ENCODE data around the gene SAMD4A. TPM values are rescaled to one million over a fixed set of nuclear protein-coding genes. Genes with fewer than 3 reads are reported as not detected.

The SAMD4A gene
- total and polyA plus RNA-seq, 2 experiments from 2014 or later, result 7.2 to 33.0 TPM

DNA sequence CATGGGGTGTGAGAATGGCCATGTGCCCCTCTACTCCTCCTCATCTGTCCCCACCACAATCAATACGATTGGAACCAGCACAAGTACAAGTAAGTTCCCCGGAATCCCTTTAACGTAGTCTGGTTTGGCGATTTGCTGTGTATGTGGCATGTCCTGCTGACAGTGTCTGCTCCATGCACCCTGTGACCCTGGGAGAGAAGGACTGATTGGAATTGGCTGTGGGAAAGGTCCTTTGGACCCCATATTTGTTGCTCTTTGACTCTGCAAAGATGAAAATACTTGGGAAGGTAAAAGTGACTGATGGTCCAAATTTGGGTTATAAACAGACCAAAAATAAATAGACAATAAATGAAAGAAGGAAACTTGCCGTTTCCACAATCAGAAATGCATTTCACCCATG lies 135.6 kb downstream of the SAMD4A start:
- Histone ChIP-seq H3K36me3 (ENCODE audit: low read depth) (no peaks in the 10 kb centered on the region), H3K27me3 (replicated peaks; ENCODE audit: insufficient read depth) (no peaks in the 10 kb centered on the region), H3K9ac (no peak overlapping the region), H3F3A (ENCODE audit: insufficient read depth) (0 out of 2 replicates have a peak, but pooled peaks cover 4% of the 10 kb centered on the region), H2AFZ (no peak overlapping the region), H3K79me2 (ENCODE audit: insufficient read depth) (peaks cover 86% of the 10 kb centered on the region), H3K9me3 (ENCODE audit: low read depth) (no peaks in the 10 kb centered on the region), H3K4me3 (no peak overlapping the region), H3K9me2 (ENCODE audit: insufficient read depth) (no peaks in the 10 kb centered on the region), H3K4me1 (ENCODE audit: insufficient read depth) (peaks cover 14% of the 10 kb centered on the region), H3K4me2 (ENCODE audit: unreplicated experiment) (no peak overlapping the region), H4K20me1 (ENCODE audit: insufficient read depth) (0 out of 2 replicates have a peak, but pooled peaks cover 3% of the 10 kb centered on the region), H3K27ac (no peak overlapping the region)
- no peak for DNase-seq
- WGBS, 2 experiments (ENCODE audit: low coverage in 1 of 2, low lambda C conversion rate in 2 of 2, missing lambda C conversion rate in 2 of 2), result 98 to 99% methylated on average over 5 of the region's 5 CpGs
- TF ChIP-seq EZH2phosphoT487 (IDR thresholded peaks at IDR 0.05; ENCODE audit: insufficient read depth, low read depth) (no peak), EZH2 (IDR thresholded peaks at IDR 0.05; ENCODE audit: insufficient read depth, poor library complexity, severe bottlenecking) (no peak)
- in situ Hi-C loops (cut with MboI), result no loop called here

DNA sequence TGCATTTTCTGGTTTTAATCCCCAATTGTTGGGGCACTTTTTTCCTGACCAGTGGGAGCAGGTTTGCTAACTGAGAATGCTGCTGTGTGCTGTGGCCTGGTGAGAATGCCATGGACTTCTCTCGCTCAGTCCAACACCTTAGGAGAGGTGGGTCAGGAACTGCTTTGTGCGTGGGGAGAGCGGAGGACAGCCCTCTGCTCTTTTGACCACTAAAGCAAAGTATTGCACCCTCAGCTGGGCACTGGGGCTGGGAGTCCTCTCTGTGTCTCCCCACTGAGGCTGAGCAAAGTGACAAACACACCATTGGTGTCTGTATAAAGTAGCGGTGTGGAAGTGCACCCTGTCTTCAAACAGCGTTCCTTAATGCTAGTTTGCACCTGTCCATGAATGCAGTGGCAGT lies 136.2 kb downstream of the SAMD4A start:
- TF ChIP-seq EZH2 (IDR thresholded peaks at IDR 0.05; ENCODE audit: insufficient read depth, poor library complexity, severe bottlenecking) (no peak), EZH2phosphoT487 (IDR thresholded peaks at IDR 0.05; ENCODE audit: insufficient read depth, low read depth) (no peak)
- in situ Hi-C loops (cut with MboI), result no loop called here
- WGBS, 2 experiments (ENCODE audit: low coverage in 1 of 2, low lambda C conversion rate in 2 of 2, missing lambda C conversion rate in 2 of 2), result 95 to 96% methylated on average over 5 of the region's 5 CpGs
- Histone ChIP-seq H3K79me2 (ENCODE audit: insufficient read depth) (peaks cover 88% of the 10 kb centered on the region), H3K27me3 (replicated peaks; ENCODE audit: insufficient read depth) (no peaks in the 10 kb centered on the region), H3K4me2 (ENCODE audit: unreplicated experiment) (no peak overlapping the region), H3K9ac (no peak overlapping the region), H3F3A (ENCODE audit: insufficient read depth) (0 out of 2 replicates have a peak, but pooled peaks cover 4% of the 10 kb centered on the region), H4K20me1 (ENCODE audit: insufficient read depth) (0 out of 2 replicates have a peak, but pooled peaks cover 3% of the 10 kb centered on the region), H3K9me3 (ENCODE audit: low read depth) (no peaks in the 10 kb centered on the region), H3K4me3 (no peak overlapping the region), H3K27ac (no peak overlapping the region), H3K4me1 (ENCODE audit: insufficient read depth) (peaks cover 14% of the 10 kb centered on the region), H2AFZ (no peak overlapping the region), H3K36me3 (ENCODE audit: low read depth) (no peaks in the 10 kb centered on the region), H3K9me2 (ENCODE audit: insufficient read depth) (no peaks in the 10 kb centered on the region)
- DNase-seq, result no peak

GRCh38 chr14:54703724-54704123 lies 136.8 kb downstream of the SAMD4A start:
- peaks cover 14% of the 10 kb centered on the region for H3K4me1 ChIP-seq (ENCODE audit: insufficient read depth)
- H2AFZ ChIP-seq, result no peak overlapping the region
- no peaks in the 10 kb centered on the region for H3K27me3 ChIP-seq (replicated peaks; ENCODE audit: insufficient read depth)
- H3K9ac ChIP-seq, result no peak overlapping the region
- no peaks in the 10 kb centered on the region for H3K9me2 ChIP-seq (ENCODE audit: insufficient read depth)
- H3K4me2 ChIP-seq (ENCODE audit: unreplicated experiment), result no peak overlapping the region
- peaks cover 89% of the 10 kb centered on the region for H3K79me2 ChIP-seq (ENCODE audit: insufficient read depth)
- H4K20me1 ChIP-seq (ENCODE audit: insufficient read depth), result 0 out of 2 replicates have a peak, but pooled peaks cover 3% of the 10 kb centered on the region
- 54 to 55% methylated on average over 2 of the region's 2 CpGs for WGBS, 2 experiments (ENCODE audit: low coverage in 1 of 2, low lambda C conversion rate in 2 of 2, missing lambda C conversion rate in 2 of 2)
- TF ChIP-seq EZH2phosphoT487 (IDR thresholded peaks at IDR 0.05; ENCODE audit: insufficient read depth, low read depth) (no peak), EZH2 (IDR thresholded peaks at IDR 0.05; ENCODE audit: insufficient read depth, poor library complexity, severe bottlenecking) (no peak)
- 0 out of 2 replicates have a peak, but pooled peaks cover 4% of the 10 kb centered on the region for H3F3A ChIP-seq (ENCODE audit: insufficient read depth)
- no peak for DNase-seq
- no peaks in the 10 kb centered on the region for H3K9me3 ChIP-seq (ENCODE audit: low read depth)
- no peak overlapping the region for H3K27ac ChIP-seq
- in situ Hi-C loops (cut with MboI), result no loop called here
- H3K4me3 ChIP-seq, result no peak overlapping the region
- H3K36me3 ChIP-seq (ENCODE audit: low read depth), result no peaks in the 10 kb centered on the region

- TF ChIP-seq EZH2phosphoT487 (IDR thresholded peaks at IDR 0.05; ENCODE audit: insufficient read depth, low read depth) (no peak), EZH2 (IDR thresholded peaks at IDR 0.05; ENCODE audit: insufficient read depth, poor library complexity, severe bottlenecking) (no peak)
- Histone ChIP-seq H3K9me3 (ENCODE audit: low read depth) (no peaks in the 10 kb centered on the region), H3K4me1 (ENCODE audit: insufficient read depth) (peaks cover 7% of the 10 kb centered on the region), H3K4me2 (ENCODE audit: unreplicated experiment) (no peak overlapping the region), H2AFZ (no peak overlapping the region), H3K27ac (no peak overlapping the region), H3K9ac (no peak overlapping the region), H4K20me1 (ENCODE audit: insufficient read depth) (0 out of 2 replicates have a peak, but pooled peaks cover 3% of the 10 kb centered on the region), H3K9me2 (ENCODE audit: insufficient read depth) (no peaks in the 10 kb centered on the region), H3K36me3 (ENCODE audit: low read depth) (no peaks in the 10 kb centered on the region), H3K79me2 (ENCODE audit: insufficient read depth) (peaks cover 97% of the 10 kb centered on the region), H3K27me3 (replicated peaks; ENCODE audit: insufficient read depth) (no peaks in the 10 kb centered on the region), H3F3A (ENCODE audit: insufficient read depth) (0 out of 2 replicates have a peak, but pooled peaks cover 2% of the 10 kb centered on the region), H3K4me3 (no peak overlapping the region)
- 95 to 100% methylated on average over 2 of the region's 2 CpGs for WGBS, 2 experiments (ENCODE audit: low coverage in 1 of 2, low lambda C conversion rate in 2 of 2, missing lambda C conversion rate in 2 of 2)
- in situ Hi-C loops (cut with MboI), result no loop called here
- DNase-seq, result no peak
These were observed 137.8 kb downstream of the SAMD4A start for GRCh38 chr14:54704768-54705167.
